K562 (cell line): Measurements from ENCODE around the gene SLC17A2. TPM values are rescaled to one million over a fixed set of nuclear protein-coding genes. Genes with fewer than 3 reads are reported as not detected.

Experiments
- BCLAF1 ChIP-seq, 2 experiments: fragments of 450-650 bp in 1 of 2; IDR thresholded peaks; 2 replicates each; pipeline ENCODE4 v1.6.1; 2011 to 2017; ENCODE audit warnings: low read depth in 2 of 2, antibody characterized with exemption in 1 of 2, borderline replicate concordance in 1 of 2, low read length in 1 of 2, mild to moderate bottlenecking in 1 of 2, mixed read lengths in 1 of 2; ENCODE audit not compliant: control insufficient read depth in 1 of 2
- CBX2 ChIP-seq: fragments of 200-600 bp; sonication (generic); IDR thresholded peaks from one replicate; pipeline ENCODE4 v1.6.1; 2012; ENCODE audit warnings: mild to moderate bottlenecking, low read length, inconsistent platforms; ENCODE audit not compliant: insufficient read depth, poor library complexity, severe bottlenecking
- CHD1 ChIP-seq: fragments of 200-600 bp; sonication (generic); IDR thresholded peaks from one replicate; pipeline ENCODE4 v1.6.1; 2012; ENCODE audit warnings: mild to moderate bottlenecking, moderate library complexity, low read length, inconsistent platforms
- FOXJ2 ChIP-seq: fragments of 200-800 bp; sonication (Bioruptor generic); IDR thresholded peaks from 2 replicates; pipeline ENCODE4 v1.6.1; 2016; ENCODE audit warnings: missing genetic modification characterization, missing compliant biosample characterization
- HMGXB4 ChIP-seq: sonication (generic); formaldehyde crosslinking; IDR thresholded peaks from 2 replicates; pipeline ENCODE4 v1.8.1; 2023; ENCODE audit warnings: mild to moderate bottlenecking, missing genetic modification reagents
- KDM5B ChIP-seq: fragments of 200-600 bp; sonication (generic); IDR thresholded peaks from 2 replicates; pipeline ENCODE4 v1.6.1; 2012; ENCODE audit warnings: low read depth, mild to moderate bottlenecking, moderate library complexity, low read length, control low read depth, inconsistent platforms; ENCODE audit not compliant: insufficient replicate concordance
- MLLT1 ChIP-seq, 2 experiments: fragments of 450-650 bp; IDR thresholded peaks; 2 replicates each; pipeline ENCODE4 v1.6.1; 2016
- NR2F6 ChIP-seq: fragments of 450-650 bp; formaldehyde crosslinking; IDR thresholded peaks from 2 replicates; pipeline ENCODE4 v1.4.0; 2020; ENCODE audit warnings: mild to moderate bottlenecking
- PYGO2 ChIP-seq: fragments of 450-650 bp; IDR thresholded peaks from 2 replicates; pipeline ENCODE4 v1.6.1; 2016; ENCODE audit warnings: mild to moderate bottlenecking, missing genetic modification characterization, moderate library complexity, missing compliant biosample characterization
- SMARCB1 ChIP-seq: IDR thresholded peaks from 2 replicates; pipeline ENCODE4 v1.6.1; 2011; ENCODE audit warnings: improper control_type of control experiment, low read depth; ENCODE audit not compliant: insufficient read length
- SP2 ChIP-seq: IDR thresholded peaks from 2 replicates; pipeline ENCODE4 v1.6.1; 2011; ENCODE audit warnings: mild to moderate bottlenecking, low read depth, low read length, moderate library complexity; ENCODE audit not compliant: poor library complexity, severe bottlenecking; ENCODE audit errors: extremely low read depth
- TRIM24 ChIP-seq, 2 experiments: fragments of 450-650 bp; IDR thresholded peaks; 2 replicates each; pipeline ENCODE4 v1.6.1; 2016
- ZNF263 ChIP-seq: sonication (generic); formaldehyde crosslinking; IDR thresholded peaks from 2 replicates; pipeline ENCODE4 v1.8.0; 2022; ENCODE audit warnings: mild to moderate bottlenecking, missing genetic modification reagents, borderline replicate concordance
- ZNF277 ChIP-seq: fragments of 250-450 bp; sonication (Bioruptor Pico); IDR thresholded peaks from 2 replicates; pipeline ENCODE4 v1.8.0; 2022; ENCODE audit warnings: inconsistent platforms, mild to moderate bottlenecking, moderate library complexity, borderline replicate concordance
- ZNF79 ChIP-seq: fragments of 250-450 bp; sonication (Bioruptor Pico); IDR thresholded peaks from 2 replicates; pipeline ENCODE4 v1.4.0; 2020; ENCODE audit warnings: low read depth, mild to moderate bottlenecking, moderate library complexity
- ZSCAN29 ChIP-seq: fragments of 450-650 bp; IDR thresholded peaks from 2 replicates; pipeline ENCODE4 v1.6.1; 2017
- polyA plus RNA-seq, 8 experiments: library from polyadenylated mRNA; depleted of rRNA in 4 of 8; stranded (reverse) in 5 of 8; unstranded in 3 of 8; fragments of >200 nt; fragmentation: Nextera tagmentation in 2 of 8; fragmentation: Illumina TruSeq in 1 of 8; extraction: Ambion mirVana in 2 of 8; extraction: Trizol in 1 of 8; gene quantifications; 2 replicates each; pipeline versions ENCODE4 v1.2.1 to v1.2.3, GENCODE V29; 2011 to 2014; ENCODE audit warnings: inconsistent platforms in 1 of 8, missing spikeins in 1 of 8
- total RNA-seq, 7 experiments: library from RNA; depleted of rRNA in 6 of 7; stranded (reverse); fragments of >200 nt in 6 of 7; fragmentation: Illumina TruSeq in 2 of 7; extraction: Trizol in 2 of 7; gene quantifications; 2 replicates each; pipeline versions ENCODE4 v1.2.1 to v1.2.3, GENCODE V29; 2011 to 2021; ENCODE audit warnings: low replicate concordance in 1 of 7
- TF ChIP-seq, protein P1 (sequence below): fragments of 450-650 bp; IDR thresholded peaks from 2 replicates; pipeline ENCODE4 v1.7.1; 2018; ENCODE audit warnings: mild to moderate bottlenecking, low read depth; ENCODE audit not compliant: partially characterized antibody

Gene SLC17A2
- total and polyA plus RNA-seq, 9 of the 15 experiments (the other 6 are each of a cell fraction or from before 2014, with no cell fraction given): not detected

DNA sequence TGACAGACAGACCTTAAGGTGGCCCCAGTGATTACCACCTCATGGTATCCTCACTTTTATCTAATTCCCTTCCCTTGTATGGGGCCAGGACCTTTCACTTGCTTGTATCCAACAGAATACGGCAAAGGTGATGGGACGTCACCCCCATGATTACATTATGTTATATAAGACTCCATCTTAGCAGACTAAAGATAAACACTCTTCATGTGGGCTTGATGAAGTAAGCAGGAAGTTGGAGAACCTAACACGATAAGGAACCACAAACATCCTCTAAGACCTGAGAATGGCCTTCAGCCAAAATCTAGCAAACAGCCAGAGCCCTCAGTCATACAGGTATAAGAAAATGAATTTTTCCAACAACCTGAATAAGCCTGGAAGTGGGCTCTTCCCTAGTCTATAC is 64.5 kb downstream of the SLC17A2 start (continued):
- TF ChIP-seq ZNF277 (CRISPR knock-in tag) (no peak), KDM5B (no peak), CBX2 (no peak), ZNF79 (CRISPR knock-in tag) (no peak), TRIM24 (IDR thresholded peaks at IDR 0.05) (peak in 1 of 2 experiments; percentile 61; a peak in 1 of 4 replicates), HMGXB4 (CRISPR knock-in tag) (no peak), NR2F6 (CRISPR knock-in tag) (no peak), CHD1 (no peak), ZNF263 (CRISPR knock-in tag) (no peak), MLLT1 (IDR thresholded peaks at IDR 0.05) (no peak), SP2 (no peak), PYGO2 (tag) (no peak), BCLAF1 (IDR thresholded peaks at IDR 0.05; ENCODE audit: borderline replicate concordance in 1 of 2, control insufficient read depth in 1 of 2, low read depth in 2 of 2, low read length in 1 of 2) (no peak), SMARCB1 (no peak), ZSCAN29 (no peak), FOXJ2 (tag) (no peak)
- TF ChIP-seq, protein P1, sequence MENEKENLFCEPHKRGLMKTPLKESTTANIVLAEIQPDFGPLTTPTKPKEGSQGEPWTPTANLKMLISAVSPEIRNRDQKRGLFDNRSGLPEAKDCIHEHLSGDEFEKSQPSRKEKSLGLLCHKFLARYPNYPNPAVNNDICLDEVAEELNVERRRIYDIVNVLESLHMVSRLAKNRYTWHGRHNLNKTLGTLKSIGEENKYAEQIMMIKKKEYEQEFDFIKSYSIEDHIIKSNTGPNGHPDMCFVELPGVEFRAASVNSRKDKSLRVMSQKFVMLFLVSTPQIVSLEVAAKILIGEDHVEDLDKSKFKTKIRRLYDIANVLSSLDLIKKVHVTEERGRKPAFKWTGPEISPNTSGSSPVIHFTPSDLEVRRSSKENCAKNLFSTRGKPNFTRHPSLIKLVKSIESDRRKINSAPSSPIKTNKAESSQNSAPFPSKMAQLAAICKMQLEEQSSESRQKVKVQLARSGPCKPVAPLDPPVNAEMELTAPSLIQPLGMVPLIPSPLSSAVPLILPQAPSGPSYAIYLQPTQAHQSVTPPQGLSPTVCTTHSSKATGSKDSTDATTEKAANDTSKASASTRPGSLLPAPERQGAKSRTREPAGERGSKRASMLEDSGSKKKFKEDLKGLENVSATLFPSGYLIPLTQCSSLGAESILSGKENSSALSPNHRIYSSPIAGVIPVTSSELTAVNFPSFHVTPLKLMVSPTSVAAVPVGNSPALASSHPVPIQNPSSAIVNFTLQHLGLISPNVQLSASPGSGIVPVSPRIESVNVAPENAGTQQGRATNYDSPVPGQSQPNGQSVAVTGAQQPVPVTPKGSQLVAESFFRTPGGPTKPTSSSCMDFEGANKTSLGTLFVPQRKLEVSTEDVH: no peak
